WTC11 (cell line): ENCODE data around the gene PARPBP. TPM values are rescaled to one million over a fixed set of nuclear protein-coding genes. Genes with fewer than 3 reads are reported as not detected.

Experiments
- ATAC-seq: fragments of 200-7000 bp; cut with Tn5 transposase; 2 replicates; pipeline ENCODE4 v1.10.0; 2021; ENCODE audit warnings: mild to moderate bottlenecking, moderate library complexity
- CTCF ChIA-PET: fragments of 300-600 bp; sonication (Branson Sonifier 250); formaldehyde crosslinking; loops from one replicate; lab custom pipeline; 2021; ENCODE audit warnings: antibody characterized with exemption; lab: Charles Lee
- POLR2A ChIA-PET: fragments of 350-600 bp; sonication (Branson Sonifier 250); formaldehyde crosslinking; loops from one replicate; lab custom pipeline; 2021; ENCODE audit warnings: antibody characterized with exemption; lab: Charles Lee
- DNase-seq: peaks from one replicate; pipeline ENCODE4 v3.0.0; 2021; ENCODE audit warnings: low spot score
- H3K27ac Mint-ChIP-seq: 2 replicates; pipeline ENCODE4 v1.8.0; 2021; ENCODE audit warnings: mixed read lengths
- H3K27me3 Mint-ChIP-seq: 2 replicates; pipeline ENCODE4 v1.8.0; 2021; ENCODE audit warnings: low read depth, mild to moderate bottlenecking, moderate library complexity, mixed read lengths
- H3K36me3 Mint-ChIP-seq: 2 replicates; pipeline ENCODE4 v1.8.0; 2021; ENCODE audit warnings: mixed read lengths
- H3K4me1 Mint-ChIP-seq: 2 replicates; pipeline ENCODE4 v1.8.0; 2022; ENCODE audit warnings: mixed read lengths
- H3K4me3 Mint-ChIP-seq: 2 replicates; pipeline ENCODE4 v1.8.0; 2021; ENCODE audit warnings: mild to moderate bottlenecking, moderate library complexity, mixed read lengths
- H3K9me3 Mint-ChIP-seq: 2 replicates; pipeline ENCODE4 v1.8.0; 2021; ENCODE audit warnings: mixed read lengths
- ELF4 ChIP-seq: sonication (generic); formaldehyde crosslinking; IDR thresholded peaks from 2 replicates; pipeline ENCODE4 v1.8.1; 2022; ENCODE audit warnings: low read depth, mild to moderate bottlenecking, moderate library complexity, missing genetic modification reagents
- FOXK1 ChIP-seq: sonication (generic); formaldehyde crosslinking; IDR thresholded peaks from 2 replicates; pipeline ENCODE4 v1.8.0; 2022; ENCODE audit warnings: mild to moderate bottlenecking, moderate library complexity, missing genetic modification reagents
- MLX ChIP-seq: sonication (generic); formaldehyde crosslinking; IDR thresholded peaks from 2 replicates; pipeline ENCODE4 v1.8.1; 2023; ENCODE audit warnings: mild to moderate bottlenecking, missing genetic modification reagents, moderate library complexity
- NR1H2 ChIP-seq: sonication (generic); formaldehyde crosslinking; IDR thresholded peaks from 2 replicates; pipeline ENCODE4 v1.9.0; 2021; ENCODE audit warnings: mild to moderate bottlenecking, moderate library complexity, missing genetic modification reagents
- OVOL2 ChIP-seq: fragments of 250-450 bp; sonication (Bioruptor Pico); IDR thresholded peaks from 2 replicates; pipeline ENCODE4 v1.9.0; 2021; ENCODE audit warnings: mild to moderate bottlenecking, borderline replicate concordance
- PRRX2 ChIP-seq: fragments of 250-450 bp; sonication (Bioruptor Pico); IDR thresholded peaks from 2 replicates; pipeline ENCODE4 v1.8.0; 2021; ENCODE audit warnings: mild to moderate bottlenecking
- TEAD1 ChIP-seq: sonication (generic); formaldehyde crosslinking; IDR thresholded peaks from 2 replicates; pipeline ENCODE4 v1.8.0; 2022; ENCODE audit warnings: mild to moderate bottlenecking, missing genetic modification reagents
- USF1 ChIP-seq: sonication (generic); formaldehyde crosslinking; IDR thresholded peaks from 2 replicates; pipeline ENCODE4 v1.8.0; 2022; ENCODE audit warnings: mild to moderate bottlenecking, missing genetic modification reagents
- ZBTB21 ChIP-seq: sonication (generic); formaldehyde crosslinking; IDR thresholded peaks from 2 replicates; pipeline ENCODE4 v1.8.1; 2023; ENCODE audit warnings: mild to moderate bottlenecking, missing genetic modification reagents, borderline replicate concordance
- ZMAT4 ChIP-seq: fragments of 250-450 bp; sonication (Bioruptor Pico); IDR thresholded peaks from 2 replicates; pipeline ENCODE4 v1.9.0; 2021; ENCODE audit warnings: mild to moderate bottlenecking
- ZNF138 ChIP-seq: sonication (generic); formaldehyde crosslinking; conservative IDR thresholded peaks from 2 replicates; pipeline ENCODE4 v1.8.1; 2022; ENCODE audit warnings: mild to moderate bottlenecking, moderate library complexity, missing genetic modification reagents
- ZNF232 ChIP-seq: sonication (generic); formaldehyde crosslinking; IDR thresholded peaks from 2 replicates; pipeline ENCODE4 v1.8.0; 2022; ENCODE audit warnings: mild to moderate bottlenecking, missing genetic modification reagents
- total RNA-seq: library from RNA; stranded (reverse); gene quantifications from 3 replicates; pipeline ENCODE4 v1.2.3, GENCODE V29; 2021
- TF ChIP-seq, protein P1 (sequence below): sonication (generic); formaldehyde crosslinking; conservative IDR thresholded peaks from 2 replicates; pipeline ENCODE4 v1.8.1; 2023; ENCODE audit warnings: mild to moderate bottlenecking, low read depth, missing genetic modification reagents, moderate library complexity
- TF ChIP-seq, protein P2 (sequence below): sonication (generic); formaldehyde crosslinking; IDR thresholded peaks from 2 replicates; pipeline ENCODE4 v1.8.0; 2022; ENCODE audit warnings: missing genetic modification reagents
- TF ChIP-seq, protein P3 (sequence below): sonication (generic); formaldehyde crosslinking; IDR thresholded peaks from 2 replicates; pipeline ENCODE4 v1.8.1; 2022; ENCODE audit warnings: mild to moderate bottlenecking, missing genetic modification reagents, moderate library complexity, borderline replicate concordance
- TF ChIP-seq, protein P4 (sequence below): fragments of 250-450 bp; sonication (Bioruptor Pico); IDR thresholded peaks from 2 replicates; pipeline ENCODE4 v1.9.0; 2021; ENCODE audit warnings: moderate library complexity, mild to moderate bottlenecking, inconsistent platforms, borderline replicate concordance

PARPBP gene
- total RNA-seq, 1 experiment from 2014 or later, result 19.2 TPM

DNA sequence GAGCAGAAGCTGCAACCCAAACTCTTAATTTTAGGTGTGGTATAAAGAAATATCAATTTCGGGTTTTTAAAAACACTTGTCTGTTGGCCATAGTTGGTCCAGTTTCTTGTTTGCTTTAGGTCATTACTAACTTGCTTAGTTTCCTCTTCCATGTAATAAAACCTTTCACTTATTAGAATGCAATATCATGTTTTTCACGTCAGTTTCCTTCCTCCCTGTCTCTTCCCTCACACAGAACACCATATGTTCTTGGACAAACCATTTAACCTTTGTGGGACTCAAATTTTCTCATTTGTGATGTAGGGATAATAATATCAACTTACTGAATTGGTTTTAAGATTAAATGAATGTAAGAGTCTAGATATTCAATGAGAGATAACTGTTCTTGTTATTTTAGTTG lies 54.8 kb downstream of the PARPBP start (continued):
- no peak for TF ChIP-seq ZNF232 (CRISPR knock-in tag)
- TF ChIP-seq, protein P1, sequence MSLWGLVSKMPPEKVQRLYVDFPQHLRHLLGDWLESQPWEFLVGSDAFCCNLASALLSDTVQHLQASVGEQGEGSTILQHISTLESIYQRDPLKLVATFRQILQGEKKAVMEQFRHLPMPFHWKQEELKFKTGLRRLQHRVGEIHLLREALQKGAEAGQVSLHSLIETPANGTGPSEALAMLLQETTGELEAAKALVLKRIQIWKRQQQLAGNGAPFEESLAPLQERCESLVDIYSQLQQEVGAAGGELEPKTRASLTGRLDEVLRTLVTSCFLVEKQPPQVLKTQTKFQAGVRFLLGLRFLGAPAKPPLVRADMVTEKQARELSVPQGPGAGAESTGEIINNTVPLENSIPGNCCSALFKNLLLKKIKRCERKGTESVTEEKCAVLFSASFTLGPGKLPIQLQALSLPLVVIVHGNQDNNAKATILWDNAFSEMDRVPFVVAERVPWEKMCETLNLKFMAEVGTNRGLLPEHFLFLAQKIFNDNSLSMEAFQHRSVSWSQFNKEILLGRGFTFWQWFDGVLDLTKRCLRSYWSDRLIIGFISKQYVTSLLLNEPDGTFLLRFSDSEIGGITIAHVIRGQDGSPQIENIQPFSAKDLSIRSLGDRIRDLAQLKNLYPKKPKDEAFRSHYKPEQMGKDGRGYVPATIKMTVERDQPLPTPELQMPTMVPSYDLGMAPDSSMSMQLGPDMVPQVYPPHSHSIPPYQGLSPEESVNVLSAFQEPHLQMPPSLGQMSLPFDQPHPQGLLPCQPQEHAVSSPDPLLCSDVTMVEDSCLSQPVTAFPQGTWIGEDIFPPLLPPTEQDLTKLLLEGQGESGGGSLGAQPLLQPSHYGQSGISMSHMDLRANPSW (CRISPR knock-in tag), result no peak
- no peak for TF ChIP-seq OVOL2 (CRISPR knock-in tag)
- TF ChIP-seq PRRX2, result no peak
- TF ChIP-seq FOXK1, result no peak
- TF ChIP-seq ELF4 (CRISPR knock-in tag), result no peak
- TF ChIP-seq, protein P2, sequence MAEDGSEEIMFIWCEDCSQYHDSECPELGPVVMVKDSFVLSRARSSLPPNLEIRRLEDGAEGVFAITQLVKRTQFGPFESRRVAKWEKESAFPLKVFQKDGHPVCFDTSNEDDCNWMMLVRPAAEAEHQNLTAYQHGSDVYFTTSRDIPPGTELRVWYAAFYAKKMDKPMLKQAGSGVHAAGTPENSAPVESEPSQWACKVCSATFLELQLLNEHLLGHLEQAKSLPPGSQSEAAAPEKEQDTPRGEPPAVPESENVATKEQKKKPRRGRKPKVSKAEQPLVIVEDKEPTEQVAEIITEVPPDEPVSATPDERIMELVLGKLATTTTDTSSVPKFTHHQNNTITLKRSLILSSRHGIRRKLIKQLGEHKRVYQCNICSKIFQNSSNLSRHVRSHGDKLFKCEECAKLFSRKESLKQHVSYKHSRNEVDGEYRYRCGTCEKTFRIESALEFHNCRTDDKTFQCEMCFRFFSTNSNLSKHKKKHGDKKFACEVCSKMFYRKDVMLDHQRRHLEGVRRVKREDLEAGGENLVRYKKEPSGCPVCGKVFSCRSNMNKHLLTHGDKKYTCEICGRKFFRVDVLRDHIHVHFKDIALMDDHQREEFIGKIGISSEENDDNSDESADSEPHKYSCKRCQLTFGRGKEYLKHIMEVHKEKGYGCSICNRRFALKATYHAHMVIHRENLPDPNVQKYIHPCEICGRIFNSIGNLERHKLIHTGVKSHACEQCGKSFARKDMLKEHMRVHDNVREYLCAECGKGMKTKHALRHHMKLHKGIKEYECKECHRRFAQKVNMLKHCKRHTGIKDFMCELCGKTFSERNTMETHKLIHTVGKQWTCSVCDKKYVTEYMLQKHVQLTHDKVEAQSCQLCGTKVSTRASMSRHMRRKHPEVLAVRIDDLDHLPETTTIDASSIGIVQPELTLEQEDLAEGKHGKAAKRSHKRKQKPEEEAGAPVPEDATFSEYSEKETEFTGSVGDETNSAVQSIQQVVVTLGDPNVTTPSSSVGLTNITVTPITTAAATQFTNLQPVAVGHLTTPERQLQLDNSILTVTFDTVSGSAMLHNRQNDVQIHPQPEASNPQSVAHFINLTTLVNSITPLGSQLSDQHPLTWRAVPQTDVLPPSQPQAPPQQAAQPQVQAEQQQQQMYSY (CRISPR knock-in tag), result no peak

- no peak overlapping the region for H3K4me3 Mint-ChIP-seq
- H3K36me3 Mint-ChIP-seq, result no peaks in the 10 kb centered on the region
- no peaks in the 10 kb centered on the region for H3K27me3 Mint-ChIP-seq
- TF ChIP-seq ZNF138 (CRISPR knock-in tag), result no peak
- no peak for TF ChIP-seq NR1H2 (CRISPR knock-in tag)
- TF ChIP-seq MLX (CRISPR knock-in tag), result no peak
- no peak for TF ChIP-seq ZMAT4 (CRISPR knock-in tag)
- TF ChIP-seq, protein P3, sequence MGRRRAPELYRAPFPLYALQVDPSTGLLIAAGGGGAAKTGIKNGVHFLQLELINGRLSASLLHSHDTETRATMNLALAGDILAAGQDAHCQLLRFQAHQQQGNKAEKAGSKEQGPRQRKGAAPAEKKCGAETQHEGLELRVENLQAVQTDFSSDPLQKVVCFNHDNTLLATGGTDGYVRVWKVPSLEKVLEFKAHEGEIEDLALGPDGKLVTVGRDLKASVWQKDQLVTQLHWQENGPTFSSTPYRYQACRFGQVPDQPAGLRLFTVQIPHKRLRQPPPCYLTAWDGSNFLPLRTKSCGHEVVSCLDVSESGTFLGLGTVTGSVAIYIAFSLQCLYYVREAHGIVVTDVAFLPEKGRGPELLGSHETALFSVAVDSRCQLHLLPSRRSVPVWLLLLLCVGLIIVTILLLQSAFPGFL (CRISPR knock-in tag), result no peak
- no peak for TF ChIP-seq TEAD1
- TF ChIP-seq ZBTB21 (CRISPR knock-in tag), result no peak
- TF ChIP-seq, protein P4, sequence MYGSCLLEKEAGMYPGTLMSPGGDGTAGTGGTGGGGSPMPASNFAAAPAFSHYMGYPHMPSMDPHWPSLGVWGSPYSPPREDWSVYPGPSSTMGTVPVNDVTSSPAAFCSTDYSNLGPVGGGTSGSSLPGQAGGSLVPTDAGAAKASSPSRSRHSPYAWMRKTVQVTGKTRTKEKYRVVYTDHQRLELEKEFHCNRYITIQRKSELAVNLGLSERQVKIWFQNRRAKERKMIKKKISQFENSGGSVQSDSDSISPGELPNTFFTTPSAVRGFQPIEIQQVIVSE, result no peak
- TF ChIP-seq USF1, result no peak
- DNase-seq, result no peak
- no peak overlapping the region for H3K27ac Mint-ChIP-seq
- no peaks in the 10 kb centered on the region for H3K9me3 Mint-ChIP-seq
- ChIA-PET POLR2A (no interaction called here), CTCF (no interaction called here)
- H3K4me1 Mint-ChIP-seq, result no peaks in the 10 kb centered on the region
- ATAC-seq, result no peak
These were observed 62.7 kb downstream of the PARPBP start for GRCh38 chr12:102182635-102183034.
